Liver (tissue), 9 donors: ENCODE measurements around the gene FAM8A1. TPM values are rescaled to one million over a fixed set of nuclear protein-coding genes. Genes with fewer than 3 reads are reported as not detected.

Experiments
- DNase-seq: peaks from one replicate; pipeline ENCODE4 v3.0.0-alpha.2; 2017; ENCODE audit warnings: low spot score
- H3K27ac ChIP-seq, 2 donors: one replicate each; pipeline ENCODE4 v1.7.0; 2013; ENCODE audit warnings: inconsistent platforms in 2 of 2, low read length in 2 of 2, control low read depth in 1 of 2, low read depth in 1 of 2, mild to moderate bottlenecking in 1 of 2
- H3K27me3 ChIP-seq, 4 donors: one replicate each; pipeline versions ENCODE4 v1.6.1 to v1.7.0; 2013; ENCODE audit warnings: low read length in 3 of 4, inconsistent platforms in 1 of 4, mild to moderate bottlenecking in 1 of 4, moderate library complexity in 1 of 4; ENCODE audit not compliant: control insufficient read depth in 4 of 4, insufficient read depth in 4 of 4
- H3K36me3 ChIP-seq, 4 donors: one replicate each; pipeline versions ENCODE4 v1.6.1 to v1.7.0; 2013; ENCODE audit warnings: low read length in 3 of 4, mild to moderate bottlenecking in 3 of 4, low read depth in 1 of 4, moderate library complexity in 1 of 4; ENCODE audit not compliant: control insufficient read depth in 4 of 4, insufficient read depth in 3 of 4
- H3K4me1 ChIP-seq, 4 donors: one replicate each; pipeline versions ENCODE4 v1.6.1 to v1.7.0; 2013; ENCODE audit warnings: low read length in 3 of 4, mild to moderate bottlenecking in 3 of 4, moderate library complexity in 1 of 4; ENCODE audit not compliant: control insufficient read depth in 4 of 4, insufficient read depth in 4 of 4
- H3K4me3 ChIP-seq, 3 donors: one replicate each; pipeline versions ENCODE4 v1.6.1 to v1.7.0; 2013; ENCODE audit warnings: low read length in 3 of 3, control low read depth in 1 of 3, low read depth in 1 of 3, mild to moderate bottlenecking in 1 of 3
- H3K9ac ChIP-seq, 2 donors: one replicate each; pipeline ENCODE4 v1.7.0; 2013; ENCODE audit warnings: low read length in 2 of 2, mild to moderate bottlenecking in 2 of 2, moderate library complexity in 2 of 2, control low read depth in 1 of 2, low read depth in 1 of 2
- H3K9me3 ChIP-seq, 4 donors: one replicate each; pipeline versions ENCODE4 v1.6.1 to v1.7.0; 2013; ENCODE audit warnings: low read length in 3 of 4; ENCODE audit not compliant: control insufficient read depth in 4 of 4
- EGR1 ChIP-seq, 2 donors: IDR thresholded peaks; 2 replicates each; pipeline ENCODE4 v1.6.1; 2016 to 2018; ENCODE audit warnings: antibody characterized with exemption in 2 of 2, low read depth in 2 of 2
- FOXA1 ChIP-seq: IDR thresholded peaks from 2 replicates; pipeline ENCODE4 v1.6.1; 2016; ENCODE audit warnings: antibody characterized with exemption
- FOXA2 ChIP-seq: IDR thresholded peaks from 2 replicates; pipeline ENCODE4 v1.6.1; 2016; ENCODE audit warnings: antibody characterized with exemption
- GABPA ChIP-seq, 2 donors: IDR thresholded peaks in 1 of 2; conservative IDR thresholded peaks in 1 of 2; 2 replicates each; pipeline ENCODE4 v1.6.1; 2016; ENCODE audit warnings: antibody characterized with exemption in 2 of 2, mild to moderate bottlenecking in 1 of 2, moderate library complexity in 1 of 2
- HNF4A ChIP-seq, 2 donors: conservative IDR thresholded peaks; 2 replicates each; pipeline ENCODE4 v1.6.1; 2016; ENCODE audit warnings: antibody characterized with exemption in 2 of 2, mild to moderate bottlenecking in 2 of 2
- JUND ChIP-seq, 2 donors: IDR thresholded peaks; 2 replicates each; pipeline ENCODE4 v1.6.1; 2016; ENCODE audit warnings: antibody characterized with exemption in 2 of 2
- NR2F2 ChIP-seq: IDR thresholded peaks from 2 replicates; pipeline ENCODE4 v1.6.1; 2016; ENCODE audit warnings: antibody characterized with exemption
- RAD21 ChIP-seq, 2 donors: IDR thresholded peaks; 2 replicates each; pipeline ENCODE4 v1.6.1; 2016; ENCODE audit warnings: antibody characterized with exemption in 2 of 2, mild to moderate bottlenecking in 2 of 2
- RXRA ChIP-seq, 2 donors: IDR thresholded peaks; 2 replicates each; pipeline ENCODE4 v1.6.1; 2017 to 2018; ENCODE audit warnings: antibody characterized with exemption in 2 of 2, mild to moderate bottlenecking in 1 of 2
- SP1 ChIP-seq: IDR thresholded peaks from 2 replicates; pipeline ENCODE4 v1.6.1; 2018; ENCODE audit warnings: antibody characterized with exemption, mild to moderate bottlenecking
- TAF1 ChIP-seq: conservative IDR thresholded peaks from 2 replicates; pipeline ENCODE4 v1.6.1; 2016; ENCODE audit warnings: antibody characterized with exemption, mild to moderate bottlenecking
- YY1 ChIP-seq: IDR thresholded peaks from 2 replicates; pipeline ENCODE4 v1.6.1; 2016; ENCODE audit warnings: antibody characterized with exemption, mild to moderate bottlenecking
- WGBS: extraction: QIAGEN DNeasy Blood & Tissue Kit; methylation state at CpG from one replicate; pipeline ENCODE4 v1.1.7; 2013; 5-methylcytosine and 5-hydroxymethylcytosine counted together
- polyA plus RNA-seq, 2 donors: library from polyadenylated mRNA; stranded (reverse) in 1 of 2; unstranded in 1 of 2; fragments of 200-250 nt in 1 of 2; fragments of >200 nt in 1 of 2; fragmentation: Nextera tagmentation in 1 of 2; extraction: Ambion mirVana in 1 of 2; gene quantifications; one replicate each; pipeline versions ENCODE4 v1.2.1 to v1.2.3, GENCODE V29; 2013 to 2015
- total RNA-seq, 2 donors: library from RNA; depleted of rRNA; stranded (reverse); fragments of >200 nt; gene quantifications; one replicate each; pipeline ENCODE4 v1.2.3, GENCODE V29; 2014
- TF ChIP-seq, protein P1 (sequence below): IDR thresholded peaks from 2 replicates; pipeline ENCODE4 v1.6.1; 2016; ENCODE audit warnings: antibody characterized with exemption
- TF ChIP-seq, protein P2 (sequence below): IDR thresholded peaks from 2 replicates; pipeline ENCODE4 v1.6.1; 2016; ENCODE audit warnings: antibody characterized with exemption, mild to moderate bottlenecking
- TF ChIP-seq, protein P3 (sequence below): IDR thresholded peaks from 2 replicates; pipeline ENCODE4 v1.6.1; 2016; ENCODE audit warnings: antibody characterized with exemption
- TF ChIP-seq, protein P4 (sequence below): fragments of 150-350 bp; IDR thresholded peaks from 2 replicates; pipeline ENCODE4 v1.5.1; 2017; ENCODE audit warnings: improper control_type of control experiment, low read depth, low read length; ENCODE audit not compliant: missing input control
- TF ChIP-seq, protein P5 (sequence below): IDR thresholded peaks from 2 replicates; pipeline ENCODE4 v1.6.1; 2016; ENCODE audit warnings: antibody characterized with exemption
- donor health status: healthy.
- donor health status: healthy.
- donor health status: healthy.
- donor health status: healthy.
- donor health status: healthy.

FAM8A1 gene
- total and polyA plus RNA-seq, 4 donors, result 20.7 to 47.2 (median 20.9) TPM

DNA sequence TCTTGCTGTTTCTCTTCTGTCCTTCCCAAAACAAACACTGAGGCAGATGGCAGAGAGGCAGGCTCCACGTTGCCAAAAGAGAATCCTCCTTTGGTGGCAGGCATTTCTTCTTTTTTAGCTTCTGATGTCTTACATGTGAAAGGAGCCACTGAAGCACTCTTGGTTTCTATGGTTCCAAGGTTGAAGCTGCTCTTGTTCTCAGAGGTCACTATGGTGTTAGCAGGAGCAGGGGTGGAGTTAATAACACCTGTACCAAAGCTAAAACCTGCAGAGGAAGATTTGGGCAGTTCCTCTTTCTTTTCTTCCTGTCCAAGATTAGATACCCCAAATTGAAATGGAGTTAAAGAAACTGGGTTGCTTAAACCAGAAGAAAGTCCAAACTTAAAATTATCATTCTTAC lies 28.8 kb downstream of the FAM8A1 start:
- Histone ChIP-seq H3K4me3 (no peak overlapping the region), H3K9ac (no peak overlapping the region), H3K4me1 (peaks cover 3 to 7% (median 4%) of the 10 kb centered on the region in 4 donors), H3K27ac (no peak overlapping the region), H3K36me3 (peaks cover 4 to 39% (median 26%) of the 10 kb centered on the region in 4 donors), H3K9me3 (no peaks in the 10 kb centered on the region), H3K27me3 (no peaks in the 10 kb centered on the region)
- TF ChIP-seq GABPA (IDR thresholded peaks at IDR 0.05 in 1 of 2, conservative IDR thresholded peaks at IDR 0.05 in 1 of 2), result no peak
- TF ChIP-seq, protein P1, sequence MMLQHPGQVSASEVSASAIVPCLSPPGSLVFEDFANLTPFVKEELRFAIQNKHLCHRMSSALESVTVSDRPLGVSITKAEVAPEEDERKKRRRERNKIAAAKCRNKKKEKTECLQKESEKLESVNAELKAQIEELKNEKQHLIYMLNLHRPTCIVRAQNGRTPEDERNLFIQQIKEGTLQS, result no peak
- TF ChIP-seq EGR1 (IDR thresholded peaks at IDR 0.05; ENCODE audit: low read depth in 2 of 2), result no peak
- TF ChIP-seq FOXA2, result no peak
- TF ChIP-seq, protein P2, sequence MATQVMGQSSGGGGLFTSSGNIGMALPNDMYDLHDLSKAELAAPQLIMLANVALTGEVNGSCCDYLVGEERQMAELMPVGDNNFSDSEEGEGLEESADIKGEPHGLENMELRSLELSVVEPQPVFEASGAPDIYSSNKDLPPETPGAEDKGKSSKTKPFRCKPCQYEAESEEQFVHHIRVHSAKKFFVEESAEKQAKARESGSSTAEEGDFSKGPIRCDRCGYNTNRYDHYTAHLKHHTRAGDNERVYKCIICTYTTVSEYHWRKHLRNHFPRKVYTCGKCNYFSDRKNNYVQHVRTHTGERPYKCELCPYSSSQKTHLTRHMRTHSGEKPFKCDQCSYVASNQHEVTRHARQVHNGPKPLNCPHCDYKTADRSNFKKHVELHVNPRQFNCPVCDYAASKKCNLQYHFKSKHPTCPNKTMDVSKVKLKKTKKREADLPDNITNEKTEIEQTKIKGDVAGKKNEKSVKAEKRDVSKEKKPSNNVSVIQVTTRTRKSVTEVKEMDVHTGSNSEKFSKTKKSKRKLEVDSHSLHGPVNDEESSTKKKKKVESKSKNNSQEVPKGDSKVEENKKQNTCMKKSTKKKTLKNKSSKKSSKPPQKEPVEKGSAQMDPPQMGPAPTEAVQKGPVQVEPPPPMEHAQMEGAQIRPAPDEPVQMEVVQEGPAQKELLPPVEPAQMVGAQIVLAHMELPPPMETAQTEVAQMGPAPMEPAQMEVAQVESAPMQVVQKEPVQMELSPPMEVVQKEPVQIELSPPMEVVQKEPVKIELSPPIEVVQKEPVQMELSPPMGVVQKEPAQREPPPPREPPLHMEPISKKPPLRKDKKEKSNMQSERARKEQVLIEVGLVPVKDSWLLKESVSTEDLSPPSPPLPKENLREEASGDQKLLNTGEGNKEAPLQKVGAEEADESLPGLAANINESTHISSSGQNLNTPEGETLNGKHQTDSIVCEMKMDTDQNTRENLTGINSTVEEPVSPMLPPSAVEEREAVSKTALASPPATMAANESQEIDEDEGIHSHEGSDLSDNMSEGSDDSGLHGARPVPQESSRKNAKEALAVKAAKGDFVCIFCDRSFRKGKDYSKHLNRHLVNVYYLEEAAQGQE, result no peak
- TF ChIP-seq SP1, result no peak
- no peak for TF ChIP-seq NR2F2
- TF ChIP-seq JUND (IDR thresholded peaks at IDR 0.05), result no peak
- TF ChIP-seq, protein P3, sequence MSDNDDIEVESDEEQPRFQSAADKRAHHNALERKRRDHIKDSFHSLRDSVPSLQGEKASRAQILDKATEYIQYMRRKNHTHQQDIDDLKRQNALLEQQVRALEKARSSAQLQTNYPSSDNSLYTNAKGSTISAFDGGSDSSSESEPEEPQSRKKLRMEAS, result no peak
- no peak for TF ChIP-seq RAD21 (IDR thresholded peaks at IDR 0.05)
- no peak for TF ChIP-seq HNF4A (conservative IDR thresholded peaks at IDR 0.05)
- no peak for TF ChIP-seq TAF1
- no peak for TF ChIP-seq YY1
- TF ChIP-seq, protein P4, sequence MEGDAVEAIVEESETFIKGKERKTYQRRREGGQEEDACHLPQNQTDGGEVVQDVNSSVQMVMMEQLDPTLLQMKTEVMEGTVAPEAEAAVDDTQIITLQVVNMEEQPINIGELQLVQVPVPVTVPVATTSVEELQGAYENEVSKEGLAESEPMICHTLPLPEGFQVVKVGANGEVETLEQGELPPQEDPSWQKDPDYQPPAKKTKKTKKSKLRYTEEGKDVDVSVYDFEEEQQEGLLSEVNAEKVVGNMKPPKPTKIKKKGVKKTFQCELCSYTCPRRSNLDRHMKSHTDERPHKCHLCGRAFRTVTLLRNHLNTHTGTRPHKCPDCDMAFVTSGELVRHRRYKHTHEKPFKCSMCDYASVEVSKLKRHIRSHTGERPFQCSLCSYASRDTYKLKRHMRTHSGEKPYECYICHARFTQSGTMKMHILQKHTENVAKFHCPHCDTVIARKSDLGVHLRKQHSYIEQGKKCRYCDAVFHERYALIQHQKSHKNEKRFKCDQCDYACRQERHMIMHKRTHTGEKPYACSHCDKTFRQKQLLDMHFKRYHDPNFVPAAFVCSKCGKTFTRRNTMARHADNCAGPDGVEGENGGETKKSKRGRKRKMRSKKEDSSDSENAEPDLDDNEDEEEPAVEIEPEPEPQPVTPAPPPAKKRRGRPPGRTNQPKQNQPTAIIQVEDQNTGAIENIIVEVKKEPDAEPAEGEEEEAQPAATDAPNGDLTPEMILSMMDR, result no peak
- no peak for TF ChIP-seq RXRA (IDR thresholded peaks at IDR 0.05)
- TF ChIP-seq, protein P5, sequence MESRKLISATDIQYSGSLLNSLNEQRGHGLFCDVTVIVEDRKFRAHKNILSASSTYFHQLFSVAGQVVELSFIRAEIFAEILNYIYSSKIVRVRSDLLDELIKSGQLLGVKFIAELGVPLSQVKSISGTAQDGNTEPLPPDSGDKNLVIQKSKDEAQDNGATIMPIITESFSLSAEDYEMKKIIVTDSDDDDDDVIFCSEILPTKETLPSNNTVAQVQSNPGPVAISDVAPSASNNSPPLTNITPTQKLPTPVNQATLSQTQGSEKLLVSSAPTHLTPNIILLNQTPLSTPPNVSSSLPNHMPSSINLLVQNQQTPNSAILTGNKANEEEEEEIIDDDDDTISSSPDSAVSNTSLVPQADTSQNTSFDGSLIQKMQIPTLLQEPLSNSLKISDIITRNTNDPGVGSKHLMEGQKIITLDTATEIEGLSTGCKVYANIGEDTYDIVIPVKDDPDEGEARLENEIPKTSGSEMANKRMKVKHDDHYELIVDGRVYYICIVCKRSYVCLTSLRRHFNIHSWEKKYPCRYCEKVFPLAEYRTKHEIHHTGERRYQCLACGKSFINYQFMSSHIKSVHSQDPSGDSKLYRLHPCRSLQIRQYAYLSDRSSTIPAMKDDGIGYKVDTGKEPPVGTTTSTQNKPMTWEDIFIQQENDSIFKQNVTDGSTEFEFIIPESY, result no peak
- TF ChIP-seq FOXA1, result no peak
- no peak for DNase-seq
- WGBS, result 80% methylated on average over 1 of the region's 1 CpG
